K562 (cell line): ENCODE results near the gene INPP1.

Experiments used
- KAT8 ChIP-seq: fragments of 450-650 bp; IDR thresholded peaks from 2 replicates; pipeline ENCODE4 v1.6.1; 2016; ENCODE audit warnings: low read depth, mild to moderate bottlenecking
- POLR2AphosphoS5 ChIP-seq: IDR thresholded peaks from 2 replicates; pipeline ENCODE4 v1.6.1; 2011; ENCODE audit warnings: mild to moderate bottlenecking, low read depth, low read length, moderate library complexity; ENCODE audit not compliant: control insufficient read depth, insufficient read depth
- SP1 ChIP-seq: sonication (generic); formaldehyde crosslinking; IDR thresholded peaks from 2 replicates; pipeline ENCODE4 v1.8.1; 2022; ENCODE audit warnings: mild to moderate bottlenecking, missing genetic modification reagents
- TAF9B ChIP-seq: fragments of 450-650 bp; IDR thresholded peaks from 2 replicates; pipeline ENCODE4 v1.6.1; 2018; ENCODE audit warnings: mild to moderate bottlenecking; ENCODE audit not compliant: partially characterized antibody
- TCF7L2 ChIP-seq: fragments of 150-350 bp; IDR thresholded peaks from 2 replicates; pipeline ENCODE4 v1.6.1; 2016; ENCODE audit warnings: low read depth, mild to moderate bottlenecking, low read length, moderate library complexity
- ZKSCAN1 ChIP-seq: fragments of 150-350 bp; IDR thresholded peaks from 2 replicates; pipeline ENCODE4 v1.6.1; 2016; ENCODE audit warnings: low read depth, low read length
- ZNF121 ChIP-seq: sonication (generic); formaldehyde crosslinking; conservative IDR thresholded peaks from 2 replicates; pipeline ENCODE4 v1.8.0; 2022; ENCODE audit warnings: missing genetic modification reagents
- ZNF707 ChIP-seq: fragments of 250-450 bp; sonication (Bioruptor Pico); conservative IDR thresholded peaks from 2 replicates; pipeline ENCODE4 v1.8.0; 2022; ENCODE audit warnings: inconsistent platforms, mild to moderate bottlenecking, moderate library complexity
- TF ChIP-seq, protein P1 (sequence below): fragments of 450-650 bp; formaldehyde crosslinking; IDR thresholded peaks from 2 replicates; pipeline ENCODE4 v1.4.0; 2020; ENCODE audit warnings: mild to moderate bottlenecking, moderate library complexity
- TF ChIP-seq, protein P2 (sequence below), 3 experiments: IDR thresholded peaks in 2 of 3; conservative IDR thresholded peaks in 1 of 3; 2 replicates each; pipeline ENCODE4 v1.5.1; 2011 to 2012; ENCODE audit warnings: low read length in 3 of 3, mild to moderate bottlenecking in 3 of 3, control low read depth in 2 of 3, improper control_type of control experiment in 1 of 3, inconsistent platforms in 1 of 3, low read depth in 1 of 3, mixed read lengths in 1 of 3, moderate library complexity in 1 of 3; ENCODE audit not compliant: insufficient read depth in 2 of 3

DNA sequence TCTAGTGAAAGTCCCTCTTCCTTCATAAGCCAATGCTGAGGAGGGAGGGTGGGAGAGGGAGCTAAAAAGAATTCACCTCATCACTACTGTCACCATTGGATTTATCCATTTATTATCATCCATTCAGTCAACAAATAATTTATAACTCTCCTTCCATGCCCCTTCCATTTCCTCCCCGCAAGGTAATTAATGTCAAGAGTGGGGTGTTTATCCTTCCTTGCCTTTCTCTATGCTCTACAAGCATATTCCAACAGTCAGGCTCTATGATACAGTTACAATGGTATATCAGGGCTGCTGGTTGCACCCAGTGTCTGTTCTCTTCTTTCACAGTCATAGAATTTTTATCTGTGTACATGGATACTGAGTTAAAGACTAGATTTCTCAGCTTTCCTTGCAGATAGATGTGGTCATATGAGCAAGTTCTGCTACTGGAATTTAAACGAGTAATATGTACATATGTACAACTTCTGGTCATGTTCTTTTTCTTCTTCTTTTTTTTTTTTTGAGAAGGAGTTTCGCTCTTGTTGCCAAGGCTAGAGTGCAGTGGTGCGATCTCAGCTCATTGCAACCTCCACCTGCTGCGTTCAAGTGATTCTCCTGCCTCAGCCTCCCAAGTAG lies 59.7 kb downstream of the INPP1 start:
- TF ChIP-seq, protein P1, sequence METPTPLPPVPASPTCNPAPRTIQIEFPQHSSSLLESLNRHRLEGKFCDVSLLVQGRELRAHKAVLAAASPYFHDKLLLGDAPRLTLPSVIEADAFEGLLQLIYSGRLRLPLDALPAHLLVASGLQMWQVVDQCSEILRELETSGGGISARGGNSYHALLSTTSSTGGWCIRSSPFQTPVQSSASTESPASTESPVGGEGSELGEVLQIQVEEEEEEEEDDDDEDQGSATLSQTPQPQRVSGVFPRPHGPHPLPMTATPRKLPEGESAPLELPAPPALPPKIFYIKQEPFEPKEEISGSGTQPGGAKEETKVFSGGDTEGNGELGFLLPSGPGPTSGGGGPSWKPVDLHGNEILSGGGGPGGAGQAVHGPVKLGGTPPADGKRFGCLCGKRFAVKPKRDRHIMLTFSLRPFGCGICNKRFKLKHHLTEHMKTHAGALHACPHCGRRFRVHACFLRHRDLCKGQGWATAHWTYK (CRISPR knock-in tag) = no peak
- no peak for TF ChIP-seq TAF9B
- no peak for TF ChIP-seq ZNF121 (CRISPR knock-in tag)
- no peak for TF ChIP-seq POLR2AphosphoS5
- TF ChIP-seq TCF7L2 = no peak
- TF ChIP-seq KAT8 = no peak
- TF ChIP-seq ZNF707 (CRISPR knock-in tag) = peak; percentile 86
- TF ChIP-seq, protein P2, sequence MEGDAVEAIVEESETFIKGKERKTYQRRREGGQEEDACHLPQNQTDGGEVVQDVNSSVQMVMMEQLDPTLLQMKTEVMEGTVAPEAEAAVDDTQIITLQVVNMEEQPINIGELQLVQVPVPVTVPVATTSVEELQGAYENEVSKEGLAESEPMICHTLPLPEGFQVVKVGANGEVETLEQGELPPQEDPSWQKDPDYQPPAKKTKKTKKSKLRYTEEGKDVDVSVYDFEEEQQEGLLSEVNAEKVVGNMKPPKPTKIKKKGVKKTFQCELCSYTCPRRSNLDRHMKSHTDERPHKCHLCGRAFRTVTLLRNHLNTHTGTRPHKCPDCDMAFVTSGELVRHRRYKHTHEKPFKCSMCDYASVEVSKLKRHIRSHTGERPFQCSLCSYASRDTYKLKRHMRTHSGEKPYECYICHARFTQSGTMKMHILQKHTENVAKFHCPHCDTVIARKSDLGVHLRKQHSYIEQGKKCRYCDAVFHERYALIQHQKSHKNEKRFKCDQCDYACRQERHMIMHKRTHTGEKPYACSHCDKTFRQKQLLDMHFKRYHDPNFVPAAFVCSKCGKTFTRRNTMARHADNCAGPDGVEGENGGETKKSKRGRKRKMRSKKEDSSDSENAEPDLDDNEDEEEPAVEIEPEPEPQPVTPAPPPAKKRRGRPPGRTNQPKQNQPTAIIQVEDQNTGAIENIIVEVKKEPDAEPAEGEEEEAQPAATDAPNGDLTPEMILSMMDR (IDR thresholded peaks at IDR 0.05 in 2 of 3, conservative IDR thresholded peaks at IDR 0.05 in 1 of 3; ENCODE audit: insufficient read depth in 2 of 3, low read depth in 1 of 3, low read length in 3 of 3) = no peak
- no peak for TF ChIP-seq ZKSCAN1
- TF ChIP-seq SP1 = no peak
